Ovary (tissue), 9 donors: ENCODE measurements around the gene AUTS2. TPM values are rescaled to one million over a fixed set of nuclear protein-coding genes. Genes with fewer than 3 reads are reported as not detected.

Experiments used
- DNase-seq, 5 donors: peaks; one replicate each; pipeline ENCODE4 v3.0.0-alpha.2; 2019 to 2020
- H3K27ac ChIP-seq, 2 donors: fragments of 200-600 bp; one replicate each; pipeline versions ENCODE4 v1.5.1 to v1.8.0; 2019 to 2022
- H3K27me3 ChIP-seq: fragments of 200-600 bp; one replicate; pipeline ENCODE4 v1.8.0; 2022
- H3K36me3 ChIP-seq: fragments of 200-600 bp; sonication (generic); one replicate; pipeline ENCODE4 v1.5.1; 2019
- H3K4me1 ChIP-seq: one replicate; pipeline ENCODE4 v1.8.1; 2013; ENCODE audit warnings: mild to moderate bottlenecking, moderate library complexity; ENCODE audit not compliant: insufficient read depth
- H3K4me3 ChIP-seq: fragments of 200-600 bp; sonication (generic); one replicate; pipeline ENCODE4 v1.5.1; 2017
- H3K9me3 ChIP-seq, 2 donors: fragments of 200-600 bp in 1 of 2; sonication (generic) in 1 of 2; one replicate each; pipeline versions ENCODE4 v1.5.1 to v1.8.1; 2013 to 2019; ENCODE audit warnings: mild to moderate bottlenecking in 1 of 2, moderate library complexity in 1 of 2
- CTCF ChIP-seq, 3 donors: fragments of 450-650 bp in 2 of 3; fragments of 200-600 bp in 1 of 3; IDR thresholded peaks; one replicate each; pipeline versions ENCODE4 v1.5.1 to v1.8.0; 2016 to 2022; ENCODE audit warnings: antibody characterized with exemption in 3 of 3, mild to moderate bottlenecking in 1 of 3
- EP300 ChIP-seq: sonication (generic); formaldehyde crosslinking; IDR thresholded peaks from one replicate; pipeline ENCODE4 v1.6.1; 2017; ENCODE audit warnings: antibody characterized with exemption
- POLR2A ChIP-seq: fragments of 450-650 bp; IDR thresholded peaks from one replicate; pipeline ENCODE4 v1.6.1; 2017; ENCODE audit warnings: antibody characterized with exemption, mild to moderate bottlenecking, moderate library complexity
- WGBS, 3 donors: extraction: QIAGEN DNeasy Blood & Tissue Kit in 1 of 3; methylation state at CpG; one replicate each; pipeline versions ENCODE4 v1.1.5 to v1.1.7; 2013 to 2017; 5-methylcytosine and 5-hydroxymethylcytosine counted together
- intact Hi-C, 4 donors: fragments of 100-400 bp; cut with DNase I; formaldehyde crosslinking; loops; one replicate each; pipeline versions ENCODE4 v1.11.0 to v1.15.1; 2022 to 2023
- polyA plus RNA-seq, 2 donors: library from polyadenylated mRNA; stranded (reverse); fragments of 200-250 nt in 1 of 2; fragments of 350-450 nt in 1 of 2; fragmentation: Illumina TruSeq in 1 of 2; extraction: RNeasy Lipid Tissue Mini Kit (QIAGEN cat#74804) in 1 of 2; gene quantifications; one replicate each; pipeline ENCODE4 v1.2.3, GENCODE V29; 2013 to 2014
- total RNA-seq, 7 donors: library from RNA; depleted of rRNA in 2 of 7; stranded (reverse); fragments of >200 nt in 2 of 7; fragmentation: NEBNext Ultra II Directional in 3 of 7; extraction: Animal tissue kit (Norgen Biotek cat#: 25700) in 3 of 7; gene quantifications; one replicate each; pipeline versions ENCODE4 v1.1.0 to v1.2.4, GENCODE V29; 2016 to 2023
- donor health status: DM: no; HTN: no; CAD: no; lungs with moderate emphysema.
- donor health status: DM: no; HTN: no; CAD: no.
- donor health status: Bipolar disorder and iron deficiency.
- donor health status: DM: yes; HTN: yes; CAD: no.
- donor health status: DM: no; HTN: no; CAD: no.
- donor health status: DM: yes; HTN: yes; CAD: no.

AUTS2 gene
- total and polyA plus RNA-seq, 9 donors: 18.3 to 60.9 (median 44.9) TPM

GRCh38 chr7:69801729-69802682 is 203.7 kb downstream of the AUTS2 start:
- Histone ChIP-seq H3K9me3 (no peaks in the 10 kb centered on the region), H3K36me3 (no peaks in the 10 kb centered on the region), H3K4me1 (peaks cover 14% of the 10 kb centered on the region), H3K4me3 (no peak overlapping the region), H3K27ac (no peak overlapping the region), H3K27me3 (no peaks in the 10 kb centered on the region)
- intact Hi-C loops: no loop called here
- TF ChIP-seq POLR2A (no peak), EP300 (no peak), CTCF (IDR thresholded peaks at IDR 0.05) (no peak)
- DNase-seq: no peak
- WGBS, 3 donors: 77 to 84% (median 82%) methylated on average over 5 of the region's 5 CpGs

- Histone ChIP-seq H3K27ac (no peak overlapping the region), H3K9me3 (no peaks in the 10 kb centered on the region), H3K4me1 (peaks cover 12% of the 10 kb centered on the region), H3K36me3 (no peaks in the 10 kb centered on the region), H3K4me3 (no peak overlapping the region), H3K27me3 (no peaks in the 10 kb centered on the region)
- DNase-seq: no peak
- 89 to 94% (median 92%) methylated on average over 5 of the region's 5 CpGs for WGBS, 3 donors
- intact Hi-C loops: no loop called here
- TF ChIP-seq POLR2A: no peak
- no peak for TF ChIP-seq CTCF (IDR thresholded peaks at IDR 0.05)
- TF ChIP-seq EP300: no peak
These were observed 205.6 kb downstream of the AUTS2 start for GRCh38 chr7:69803699-69804516.

GRCh38 chr7:69804962-69805361 is 206.7 kb downstream of the AUTS2 start:
- Histone ChIP-seq H3K4me1 (peaks cover 12% of the 10 kb centered on the region), H3K36me3 (no peaks in the 10 kb centered on the region), H3K9me3 (no peaks in the 10 kb centered on the region), H3K27me3 (no peaks in the 10 kb centered on the region), H3K4me3 (no peak overlapping the region), H3K27ac (no peak overlapping the region)
- TF ChIP-seq CTCF (IDR thresholded peaks at IDR 0.05): no peak
- TF ChIP-seq EP300: no peak
- no peak for TF ChIP-seq POLR2A
- no peak for DNase-seq
- intact Hi-C loops: no loop called here
- WGBS, 3 donors: 24 to 46% (median 29%) methylated on average over 2 of the region's 2 CpGs

- H3K4me1 ChIP-seq: peaks cover 2% of the 10 kb centered on the region
- intact Hi-C loops: no loop called here
- H3K27ac ChIP-seq: no peak overlapping the region
- H3K36me3 ChIP-seq: no peaks in the 10 kb centered on the region
- H3K4me3 ChIP-seq: no peak overlapping the region
- H3K27me3 ChIP-seq: no peaks in the 10 kb centered on the region
- WGBS, 3 donors: 87 to 93% (median 91%) methylated on average over 1 of the region's 1 CpG
- TF ChIP-seq CTCF (IDR thresholded peaks at IDR 0.05): no peak
- no peak for TF ChIP-seq EP300
- TF ChIP-seq POLR2A: no peak
- no peak for DNase-seq
- H3K9me3 ChIP-seq: no peaks in the 10 kb centered on the region
These were observed 210.1 kb downstream of the AUTS2 start for GRCh38 chr7:69808391-69808790.
